H1 (cell line): ENCODE results near the gene TLE5. TPM values are rescaled to one million over a fixed set of nuclear protein-coding genes. Genes with fewer than 3 reads are reported as not detected.

Experiments used
- CTCF ChIA-PET: fragments of 300-600 bp; sonication (Branson Sonifier 250); formaldehyde crosslinking; loops from one replicate; lab custom pipeline; 2021; ENCODE audit not compliant: partially characterized antibody; lab: Charles Lee
- POLR2A ChIA-PET: fragments of 300-600 bp; sonication (Branson Sonifier 250); formaldehyde crosslinking; loops from one replicate; lab custom pipeline; 2021; ENCODE audit warnings: inconsistent platforms; ENCODE audit not compliant: partially characterized antibody; lab: Charles Lee
- DNase-seq, 2 experiments: peaks; one replicate each; pipeline versions ENCODE4 v3.0.0 to v3.0.0-alpha.2; 2010 to 2022; ENCODE audit warnings: low spot score in 2 of 2, low read depth in 1 of 2, mixed read lengths in 1 of 2
- FAIRE-seq: peaks from 2 replicates; lab custom pipeline; 2011; peaks lifted over from hg19 to GRCh38; lab: Jason Lieb, UNC
- H2AFZ ChIP-seq: 2 replicates; pipeline ENCODE4 v1.8.1; 2012; ENCODE audit warnings: low read length, inconsistent platforms
- H2AK5ac ChIP-seq: 2 replicates; pipeline ENCODE4 v1.6.1; 2013; ENCODE audit warnings: low read depth, low read length
- H2BK120ac ChIP-seq: replicated peaks from 2 replicates; pipeline ENCODE3; 2013; ENCODE audit warnings: low read depth, low read length, inconsistent platforms
- H2BK12ac ChIP-seq: 2 replicates; pipeline ENCODE4 v1.6.1; 2013; ENCODE audit warnings: low read depth, low read length
- H2BK15ac ChIP-seq: 2 replicates; pipeline ENCODE4 v1.6.1; 2013; ENCODE audit warnings: low read length
- H2BK20ac ChIP-seq: 2 replicates; pipeline ENCODE4 v1.6.1; 2013; ENCODE audit warnings: low read length
- H2BK5ac ChIP-seq: 2 replicates; pipeline ENCODE4 v1.6.1; 2013; ENCODE audit warnings: low read depth, low read length
- H3K14ac ChIP-seq: 2 replicates; pipeline ENCODE4 v1.6.1; 2013; ENCODE audit warnings: inconsistent platforms; ENCODE audit not compliant: insufficient read length
- H3K18ac ChIP-seq: 2 replicates; pipeline ENCODE4 v1.6.1; 2013; ENCODE audit warnings: low read length; ENCODE audit errors: extremely low read depth
- H3K23ac ChIP-seq: 2 replicates; pipeline ENCODE4 v1.6.1; 2013; ENCODE audit warnings: inconsistent platforms; ENCODE audit not compliant: insufficient read length
- H3K23me2 ChIP-seq: 2 replicates; pipeline ENCODE4 v1.6.1; 2013; ENCODE audit warnings: low read depth, low read length
- H3K27ac ChIP-seq: 2 replicates; pipeline ENCODE4 v1.6.1; 2011; ENCODE audit warnings: low read depth, low read length, inconsistent platforms
- H3K27me3 ChIP-seq, 4 experiments: replicated peaks in 1 of 4; 1 replicate in 1 of 4; 2 replicates in 3 of 4; pipeline versions ENCODE4 v1.6.1 to v1.8.1; 2011 to 2013; ENCODE audit warnings: low read length in 3 of 4, mild to moderate bottlenecking in 3 of 4, inconsistent platforms in 2 of 4, mixed read lengths in 2 of 4, moderate library complexity in 1 of 4; ENCODE audit not compliant: control insufficient read depth in 3 of 4, insufficient read depth in 3 of 4; ENCODE audit errors: extremely low read depth in 1 of 4
- H3K36me3 ChIP-seq, 4 experiments: 2 replicates each; pipeline versions ENCODE4 v1.6.1 to v1.8.1; 2011 to 2013; ENCODE audit warnings: mild to moderate bottlenecking in 4 of 4, low read length in 3 of 4, moderate library complexity in 2 of 4, control low read depth in 1 of 4, inconsistent platforms in 1 of 4; ENCODE audit not compliant: insufficient read depth in 4 of 4, control insufficient read depth in 2 of 4
- H3K4ac ChIP-seq: replicated peaks from 2 replicates; pipeline ENCODE3; 2013; ENCODE audit warnings: low read length, low read depth, mixed read lengths, inconsistent platforms; ENCODE audit not compliant: insufficient read length
- H3K4me1 ChIP-seq, 4 experiments: replicated peaks in 1 of 4; 1 replicate in 1 of 4; 2 replicates in 3 of 4; pipeline versions ENCODE4 v1.6.1 to v1.8.1; 2011 to 2013; ENCODE audit warnings: low read length in 3 of 4, inconsistent platforms in 2 of 4, mixed read lengths in 1 of 4; ENCODE audit not compliant: insufficient read depth in 4 of 4, control insufficient read depth in 3 of 4
- H3K4me2 ChIP-seq, 2 experiments: 2 replicates each; pipeline versions ENCODE4 v1.6.1 to v1.8.1; 2011 to 2013; ENCODE audit warnings: low read depth in 2 of 2, low read length in 2 of 2, control low read depth in 1 of 2, inconsistent platforms in 1 of 2, mild to moderate bottlenecking in 1 of 2; ENCODE audit not compliant: insufficient read depth in 1 of 2
- H3K4me3 ChIP-seq, 4 experiments: fragments of 200-600, 300-600 bp in 1 of 4; sonication (generic), shearing (Covaris generic), sonication (Bioruptor Twin) in 1 of 4; 2 replicates each; pipeline versions ENCODE4 v1.5.1 to v1.8.1; 2011 to 2016; ENCODE audit warnings: low read length in 4 of 4, low read depth in 3 of 4, control low read depth in 2 of 4, inconsistent platforms in 2 of 4, mild to moderate bottlenecking in 2 of 4, mixed read lengths in 1 of 4, moderate library complexity in 1 of 4; ENCODE audit not compliant: insufficient read depth in 2 of 4; ENCODE audit errors: extremely low read depth in 1 of 4
- H3K56ac ChIP-seq: replicated peaks from 2 replicates; pipeline ENCODE3; 2013; ENCODE audit warnings: low read depth, mild to moderate bottlenecking, mixed read lengths, low read length, inconsistent platforms; ENCODE audit not compliant: insufficient read length
- H3K79me1 ChIP-seq: 2 replicates; pipeline ENCODE4 v1.6.1; 2013; ENCODE audit warnings: low read depth, low read length, control low read depth
- H3K79me2 ChIP-seq, 2 experiments: 2 replicates each; pipeline versions ENCODE4 v1.6.1 to v1.8.1; 2012 to 2013; ENCODE audit warnings: low read length in 2 of 2, mild to moderate bottlenecking in 2 of 2, inconsistent platforms in 1 of 2; ENCODE audit not compliant: insufficient read depth in 2 of 2, control insufficient read depth in 1 of 2
- H3K9ac ChIP-seq, 4 experiments: replicated peaks in 1 of 4; 1 replicate in 1 of 4; 2 replicates in 3 of 4; pipeline versions ENCODE4 v1.6.1 to v1.8.1; 2011 to 2013; ENCODE audit warnings: low read depth in 3 of 4, low read length in 3 of 4, control low read depth in 2 of 4, mild to moderate bottlenecking in 2 of 4, moderate library complexity in 2 of 4, inconsistent platforms in 1 of 4; ENCODE audit errors: extremely low read depth in 1 of 4
- H3K9me3 ChIP-seq, 2 experiments: 2 replicates each; pipeline versions ENCODE4 v1.6.1 to v1.8.1; 2012 to 2013; ENCODE audit warnings: mild to moderate bottlenecking in 2 of 2, moderate library complexity in 2 of 2, control low read depth in 1 of 2, inconsistent platforms in 1 of 2, low read depth in 1 of 2, low read length in 1 of 2, mixed read lengths in 1 of 2; ENCODE audit not compliant: insufficient read depth in 2 of 2
- H4K20me1 ChIP-seq, 2 experiments: replicated peaks in 1 of 2; 2 replicates each; pipeline versions ENCODE3 to v1.8.1; 2011 to 2013; ENCODE audit warnings: inconsistent platforms in 2 of 2, low read length in 2 of 2, mild to moderate bottlenecking in 1 of 2; ENCODE audit not compliant: insufficient read depth in 2 of 2, control insufficient read depth in 1 of 2
- H4K5ac ChIP-seq: 2 replicates; pipeline ENCODE4 v1.6.1; 2013; ENCODE audit warnings: low read length, low read depth, mixed read lengths, inconsistent platforms; ENCODE audit not compliant: insufficient read length
- H4K8ac ChIP-seq: 2 replicates; pipeline ENCODE4 v1.8.0; 2013; ENCODE audit warnings: mild to moderate bottlenecking, moderate library complexity, low read length, inconsistent platforms; ENCODE audit not compliant: insufficient read depth; ENCODE audit errors: extremely low read depth
- H4K91ac ChIP-seq: replicated peaks from 2 replicates; pipeline ENCODE3; 2013; ENCODE audit warnings: low read length, mixed read lengths, inconsistent platforms; ENCODE audit not compliant: insufficient read length
- POLR2A ChIP-seq, 2 experiments: IDR thresholded peaks; 1 replicate in 1 of 2; 2 replicates in 1 of 2; pipeline ENCODE4 v1.6.1; 2011; ENCODE audit warnings: low read depth in 2 of 2, low read length in 2 of 2, mild to moderate bottlenecking in 2 of 2; ENCODE audit errors: control extremely low read depth in 1 of 2
- TEAD4 ChIP-seq: IDR thresholded peaks from 2 replicates; pipeline ENCODE4 v1.6.1; 2012; ENCODE audit warnings: low read depth, low read length, inconsistent platforms, mixed read lengths
- WGBS, 2 experiments: shearing (Covaris generic) in 1 of 2; methylation state at CpG; one replicate each; pipeline versions ENCODE4 v1.1.6 to v1.1.7; 2013 to 2015; ENCODE audit warnings: low lambda C conversion rate in 2 of 2, mixed read lengths in 2 of 2, inconsistent platforms in 1 of 2, low coverage in 1 of 2, missing lambda C conversion rate in 1 of 2; ENCODE audit not compliant: insufficient replicate concordance in 2 of 2, insufficient coverage in 1 of 2, insufficient read length in 1 of 2; ENCODE audit errors: extremely low coverage in 1 of 2, missing lambda C conversion rate in 1 of 2; 5-methylcytosine and 5-hydroxymethylcytosine counted together
- polyA plus RNA-seq, 7 experiments: library from polyadenylated mRNA; depleted of rRNA in 3 of 7; stranded (reverse) in 5 of 7; unstranded in 2 of 7; fragments of >200 nt in 5 of 7; fragments of 200-250 nt in 2 of 7; gene quantifications; 1 replicate in 5 of 7; 2 replicates in 1 of 7; 4 replicates in 1 of 7; pipeline versions ENCODE4 v1.2.1 to v1.2.3, GENCODE V29; 2011 to 2013; ENCODE audit warnings: missing spikeins in 2 of 7, mixed read lengths in 2 of 7
- total RNA-seq: library from RNA; stranded (reverse); fragmentation: NEBNext Ultra II Directional; extraction: Animal tissue kit (Norgen Biotek cat#: 25700); gene quantifications from 2 replicates; pipeline ENCODE4 v1.2.1, GENCODE V29; 2021

The TLE5 gene
- total and polyA plus RNA-seq, 2 of the 8 experiments (the other 6 are each of a cell fraction or from before 2014, with no cell fraction given) = 187 to 285 TPM

DNA sequence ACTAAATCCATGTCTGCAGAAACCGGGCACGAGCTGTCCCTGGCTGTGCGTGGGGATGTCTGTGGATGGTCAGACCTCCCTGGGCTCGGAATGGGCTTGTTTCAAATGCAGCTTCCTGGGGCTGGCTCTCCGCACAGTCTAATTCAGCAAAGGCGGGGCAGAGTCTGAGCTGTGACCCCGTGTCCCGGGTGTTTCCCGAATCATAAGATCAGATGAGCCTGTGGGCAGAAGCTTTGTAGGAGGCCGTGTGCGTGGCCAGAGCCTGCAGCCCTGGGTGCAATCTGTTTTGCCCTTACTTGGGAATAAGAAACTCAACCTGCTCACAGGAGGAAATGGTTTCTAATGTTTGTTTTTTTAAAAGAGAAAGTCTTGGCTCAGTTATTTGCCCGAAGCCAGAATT, 18.0 kb upstream of the TLE5 start:
- no peak overlapping the region for H3K4me3 ChIP-seq
- H2BK12ac ChIP-seq = no peak overlapping the region
- POLR2A ChIA-PET = interaction anchor here (0.8 kb wide), 1 partner anchor 23 kb away, joined by 3 read pairs; no protein-coding TSS in a partner anchor
- no peak overlapping the region for H3K18ac ChIP-seq
- H2AFZ ChIP-seq = no peak overlapping the region
- peak overlapping the region; percentile 86; the same call in 1 of the 2 replicates for H4K8ac ChIP-seq
- FAIRE-seq (no peak), DNase-seq (no peak)
- H2BK5ac ChIP-seq = no peak overlapping the region
- H3K14ac ChIP-seq = no peak overlapping the region
- no peak overlapping the region for H3K9ac ChIP-seq
- no peaks in the 10 kb centered on the region for H3K9me3 ChIP-seq
- H3K4ac ChIP-seq = no peak overlapping the region
- H3K4me2 ChIP-seq = no peak overlapping the region
- no peak overlapping the region for H3K23ac ChIP-seq
- no peaks in the 10 kb centered on the region for H3K36me3 ChIP-seq
- no peak overlapping the region for H3K56ac ChIP-seq
- no peaks in the 10 kb centered on the region for H3K79me2 ChIP-seq
- WGBS, 2 experiments = 90% methylated on average over 12 of the region's 12 CpGs; no CpG with 5 or more reads in 1 of the 2 experiments
- TF ChIP-seq POLR2A (IDR thresholded peaks at IDR 0.05; ENCODE audit: control extremely low read depth in 1 of 2, low read depth in 2 of 2, low read length in 2 of 2) (no peak), TEAD4 (no peak)
- peaks cover 0 to 4% (median 0%) of the 10 kb centered on the region in 4 experiments; a peak in 1 of 7 replicates for H3K4me1 ChIP-seq
- CTCF ChIA-PET = interaction anchor here (0.6 to 18.9 kb wide), 12 partner anchors 8 to 1350 kb away, joined by 3 to 339 read pairs (median 3); partner anchors contain the start of gene GNA11
- H2AK5ac ChIP-seq = no peak overlapping the region
- no peak overlapping the region for H4K91ac ChIP-seq
- H4K20me1 ChIP-seq = no peaks in the 10 kb centered on the region
- H3K79me1 ChIP-seq = no peaks in the 10 kb centered on the region
- no peaks in the 10 kb centered on the region for H3K23me2 ChIP-seq
- no peak overlapping the region for H2BK15ac ChIP-seq
- H2BK120ac ChIP-seq = no peak overlapping the region
- no peak overlapping the region for H3K27ac ChIP-seq
- no peak overlapping the region for H4K5ac ChIP-seq
- H2BK20ac ChIP-seq = no peak overlapping the region
- peaks cover 0 to 4% (median under 1%) of the 10 kb centered on the region in 4 experiments; a peak in 1 of 7 replicates for H3K27me3 ChIP-seq
